Hepatocyte (in vitro differentiated cells): ENCODE results near the gene MAP4K2.

ENCODE experiments used
- CTCF ChIP-seq: fragments of 200-600 bp; sonication (generic); IDR thresholded peaks from 2 replicates; pipeline ENCODE4 v1.5.1; 2016; ENCODE audit warnings: antibody characterized with exemption, mild to moderate bottlenecking; ENCODE audit not compliant: poor library complexity
- EZH2 ChIP-seq: fragments of 200-600 bp; sonication (generic); IDR thresholded peaks from 2 replicates; pipeline ENCODE4 v1.6.1; 2016; ENCODE audit warnings: antibody characterized with exemption, mild to moderate bottlenecking, borderline replicate concordance
- EZH2phosphoT487 ChIP-seq: fragments of 200-600 bp; sonication (generic); IDR thresholded peaks from one replicate; pipeline ENCODE4 v1.6.1; 2018; ENCODE audit warnings: antibody characterized with exemption, mild to moderate bottlenecking, low read depth, moderate library complexity; ENCODE audit not compliant: unreplicated experiment, severe bottlenecking

DNA sequence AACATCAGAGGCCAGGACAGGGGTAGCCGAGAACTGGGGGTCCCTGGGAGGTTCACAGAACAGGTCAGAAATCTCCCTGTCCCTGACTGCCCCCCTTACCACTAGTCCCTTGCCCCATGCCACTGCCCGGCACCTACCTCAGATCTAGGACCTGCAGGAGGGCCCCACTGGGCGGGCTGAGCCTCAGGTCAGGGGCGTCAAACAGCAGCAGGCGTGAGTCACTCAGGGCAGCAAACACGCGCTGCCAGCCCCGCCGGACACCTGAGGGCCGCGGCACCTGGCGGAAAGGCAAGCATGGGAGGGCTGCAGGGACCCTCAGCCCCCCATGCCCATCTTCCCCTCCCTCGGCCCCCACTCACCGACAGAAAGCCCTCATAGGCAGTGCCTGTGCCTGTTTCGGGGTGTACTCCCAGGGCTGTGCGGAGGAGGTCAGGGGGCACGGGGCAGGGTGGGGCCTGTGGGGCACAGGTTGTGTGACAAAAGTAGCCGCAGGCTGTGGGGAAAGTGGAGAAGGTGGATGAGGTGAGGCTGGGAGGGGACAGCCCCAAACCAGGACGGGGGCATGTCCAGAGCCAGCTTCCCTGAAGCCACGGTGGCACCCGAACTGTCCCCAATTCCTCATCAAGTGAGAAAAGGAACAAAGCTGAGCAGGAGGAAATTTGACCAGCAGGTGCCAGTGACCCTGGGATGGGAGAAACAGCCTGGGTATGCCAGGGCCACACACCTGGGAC is 29.6 kb upstream of the MAP4K2 start:
- TF ChIP-seq EZH2 (no peak), CTCF (no peak), EZH2phosphoT487 (no peak)
